GM10847 (cell line): ENCODE measurements around the gene TEX2.
A peak's percentile ranks its signal among the peaks of the same experiment; 100 is the strongest.

Experiments used
- POLR2A ChIP-seq: IDR thresholded peaks from 2 replicates; pipeline ENCODE4 v1.6.1; 2011; ENCODE audit not compliant: insufficient read length; ENCODE audit errors: extremely low read depth

TEX2 gene

GRCh38 chr17:64129765-64130558, 133.1 kb downstream of the TEX2 start, which contains the start of gene ERN1:
ERN1 (minus strand) TSS chr17:64130144; CDS start chr17:64130029, 115 bp downstream.
- TF ChIP-seq POLR2A = peak; percentile 99

- TF ChIP-seq POLR2A = no peak
These were observed 133.6 kb downstream of the TEX2 start for GRCh38 chr17:64129515-64129764.

GRCh38 chr17:64128787-64129514, 134.1 kb downstream of the TEX2 start:
- TF ChIP-seq POLR2A = no peak

- TF ChIP-seq POLR2A = no peak
These were observed 136.1 kb downstream of the TEX2 start for GRCh38 chr17:64126918-64127317.

- TF ChIP-seq POLR2A = no peak
These were observed 137.1 kb downstream of the TEX2 start for GRCh38 chr17:64125937-64126336.

- TF ChIP-seq POLR2A = no peak
These were observed 138.5 kb downstream of the TEX2 start for GRCh38 chr17:64124609-64125008.

GRCh38 chr17:64123114-64123513, 139.9 kb downstream of the TEX2 start:
- no peak for TF ChIP-seq POLR2A

GRCh38 chr17:64120159-64120810, 142.8 kb downstream of the TEX2 start:
- TF ChIP-seq POLR2A = no peak

- TF ChIP-seq POLR2A = no peak
These were observed 144.8 kb downstream of the TEX2 start for GRCh38 chr17:64117981-64118979.

- no peak for TF ChIP-seq POLR2A
These were observed 147.1 kb downstream of the TEX2 start for GRCh38 chr17:64115822-64116534.

- TF ChIP-seq POLR2A = no peak
These were observed 147.9 kb downstream of the TEX2 start for GRCh38 chr17:64115043-64115698.

- no peak for TF ChIP-seq POLR2A
These were observed 150.1 kb downstream of the TEX2 start for GRCh38 chr17:64113006-64113405.

- TF ChIP-seq POLR2A = no peak
These were observed 151.2 kb downstream of the TEX2 start for GRCh38 chr17:64111831-64112230.
